Measurements from ENCODE around the gene AURKB. TPM values are rescaled to one million over a fixed set of nuclear protein-coding genes. Genes with fewer than 3 reads are reported as not detected.
A peak's percentile ranks its signal among the peaks of the same experiment; 100 is the strongest.

Gene AURKB
- total and polyA plus RNA-seq, 10 of the 15 experiments (the other 5 are each of a cell fraction or from before 2014, with no cell fraction given): 52.7 to 209 (median 128) TPM

- Histone ChIP-seq H3K4me2 (ENCODE audit: control insufficient read depth, insufficient read depth) (no peak overlapping the region), H3K27ac (ENCODE audit: control insufficient read depth, insufficient read depth) (no peak overlapping the region), H3K9me3 (replicated peaks; ENCODE audit: control insufficient read depth, insufficient read depth, low read length) (no peaks in the 10 kb centered on the region), H3K4me3 (no peak overlapping the region), H3K4me1 (ENCODE audit: control insufficient read depth, insufficient read depth, low read length) (peaks cover 29% of the 10 kb centered on the region), H3K27me3 (replicated peaks in 1 of 2; ENCODE audit: control insufficient read depth in 2 of 2, insufficient read depth in 2 of 2, low read length in 1 of 2) (no peaks in the 10 kb centered on the region), H2AFZ (ENCODE audit: control insufficient read depth, low read depth, low read length) (peak overlapping the region; percentile 62; the same call in 1 of the 2 replicates), H4K20me1 (ENCODE audit: control insufficient read depth, insufficient read depth) (no peaks in the 10 kb centered on the region), H3K79me2 (ENCODE audit: control insufficient read depth, insufficient read depth, low read length) (peaks cover 24% of the 10 kb centered on the region), H3K36me3 (ENCODE audit: control insufficient read depth in 2 of 2, insufficient read depth in 2 of 2, low read length in 1 of 2) (peaks cover 0 to 2% of the 10 kb centered on the region in 2 experiments; a peak in 1 of 4 replicates), H3K9ac (ENCODE audit: control insufficient read depth, insufficient read depth, low read length) (no peak overlapping the region; the same call in 1 of the 2 replicates)
- ChIA-PET SMC1A (ENCODE audit: uncharacterized antibody, unreplicated experiment) (interaction anchor here (0.6 to 1.2 kb wide), 2 partner anchors 9 to 93 kb away, joined by 3 to 7 read pairs; no protein-coding TSS in a partner anchor), RAD21 (ENCODE audit: unreplicated experiment) (interaction anchor here (1.1 to 1.7 kb wide), 2 partner anchors 9 to 130 kb away, joined by 3 to 9 read pairs; partner anchors contain the start of gene SLC25A35), CTCF (no interaction called here), POLR2A (interaction anchor here (1.0 to 1.3 kb wide), 3 partner anchors 8 to 57 kb away, joined by 3 to 11 read pairs (median 4); no protein-coding TSS in a partner anchor)
- DNase-seq (ENCODE audit: low read depth, low spot score) (no peak), FAIRE-seq (no peak), ATAC-seq (no peak)
- in situ Hi-C loops (cut with MboI) (no loop called here), intact Hi-C loops (cut with micrococcal nuclease; ENCODE audit: unreplicated experiment) (loop anchor here (5.0 kb wide), 1 partner anchor 102 kb away; no protein-coding TSS in a partner anchor)
- WGBS (ENCODE audit: insufficient coverage, insufficient replicate concordance, low lambda C conversion rate, missing lambda C conversion rate): 92% methylated on average over 6 of the region's 6 CpGs
- no TSS peak for BruUV-seq (replicated peaks)
- TF ChIP-seq MEF2A (IDR thresholded peaks at IDR 0.05; ENCODE audit: insufficient read depth, low read depth, low read length): no peak
- no peak for TF ChIP-seq ESRRA (IDR thresholded peaks at IDR 0.05; ENCODE audit: low read length)
- no peak for TF ChIP-seq BRCA1 (IDR thresholded peaks at IDR 0.05; ENCODE audit: low read depth, low read length)
- no peak for TF ChIP-seq EP300 (IDR thresholded peaks at IDR 0.05; ENCODE audit: borderline replicate concordance in 1 of 2, control insufficient read depth in 1 of 2, low read depth in 2 of 2, low read length in 2 of 2)
- no peak for TF ChIP-seq MLLT1 (IDR thresholded peaks at IDR 0.05)
- no peak for TF ChIP-seq ZNF384 (IDR thresholded peaks at IDR 0.05; ENCODE audit: borderline replicate concordance, low read depth, low read length)
- TF ChIP-seq TAF1 (IDR thresholded peaks at IDR 0.05; ENCODE audit: borderline replicate concordance, low read depth, low read length): no peak
- TF ChIP-seq E4F1 (IDR thresholded peaks at IDR 0.05; ENCODE audit: borderline replicate concordance, partially characterized antibody): no peak
- no peak for TF ChIP-seq SUPT20H (IDR thresholded peaks at IDR 0.05; ENCODE audit: borderline replicate concordance, control insufficient read depth, low read depth, low read length)
- no peak for TF ChIP-seq SREBF1 (IDR thresholded peaks at IDR 0.05; ENCODE audit: low read length)
- TF ChIP-seq RAD51 (IDR thresholded peaks at IDR 0.05): no peak
Observed at GRCh38 chr17:8164815-8165131, 45.6 kb downstream of the AURKB start.

Data from GM12878 (cell line).